ENCODE data around the gene NSRP1. TPM values are rescaled to one million over a fixed set of nuclear protein-coding genes. Genes with fewer than 3 reads are reported as not detected.

NSRP1 gene
- polyA plus RNA-seq, 3 donors = 7.2 to 19.9 (median 11.7) TPM

- intact Hi-C loops (cut with micrococcal nuclease) = no loop called here
- H3K9me3 Mint-ChIP-seq = peaks cover 0 to 1% (median 0%) of the 10 kb centered on the region in 7 donors
Observed at GRCh38 chr17:30222721-30223175, 106.1 kb downstream of the NSRP1 start.

GRCh38 chr17:30224419-30224960 is 107.9 kb downstream of the NSRP1 start:
- TF ChIP-seq CTCF (IDR thresholded peaks at IDR 0.05) = no peak
- Mint-ChIP-seq H3K9me3 (peaks cover 0 to 2% (median 0%) of the 10 kb centered on the region in 7 donors), H3K27ac (no peak overlapping the region), H3K36me3 (no peaks in the 10 kb centered on the region), H3K4me1 (peaks cover 10% of the 10 kb centered on the region), H3K4me3 (no peak overlapping the region), H3K27me3 (ENCODE audit: low read depth in 3 of 3) (peaks cover 3 to 9% (median 5%) of the 10 kb centered on the region in 3 donors)
- H3K9me3 ChIP-seq (replicated peaks in 1 of 2; ENCODE audit: control insufficient read depth in 1 of 2, insufficient read depth in 1 of 2, low read length in 2 of 2) = no peaks in the 10 kb centered on the region
- no peaks in the 10 kb centered on the region for H3K27me3 ChIP-seq (ENCODE audit: control insufficient read depth in 2 of 2, insufficient read depth in 2 of 2, low read length in 2 of 2)
- 72% methylated on average over 3 of the region's 8 CpGs for WGBS (ENCODE audit: insufficient coverage)
- no peak overlapping the region for H2AFZ ChIP-seq (ENCODE audit: insufficient read depth, low read depth, low read length, poor library complexity, severe bottlenecking)
- no peak overlapping the region for H3K4me3 ChIP-seq (replicated peaks in 1 of 3; ENCODE audit: low read depth in 2 of 3, low read length in 3 of 3)
- peaks cover 0 to 8% of the 10 kb centered on the region in 2 donors for H3K4me1 ChIP-seq (ENCODE audit: control insufficient read depth in 1 of 2, insufficient read depth in 2 of 2, low read length in 2 of 2)
- H3K4me2 ChIP-seq (replicated peaks; ENCODE audit: extremely low read depth, low read length, poor library complexity, severe bottlenecking) = no peak overlapping the region
- H3K36me3 ChIP-seq (replicated peaks in 1 of 2; ENCODE audit: control insufficient read depth in 1 of 2, insufficient read depth in 2 of 2, low read length in 2 of 2) = no peaks in the 10 kb centered on the region
- no peak overlapping the region for H3K9ac ChIP-seq (ENCODE audit: insufficient read depth, low read length, poor library complexity, severe bottlenecking)
- DNase-seq = no peak
- H3K79me2 ChIP-seq (ENCODE audit: insufficient read depth, low read length) = no peaks in the 10 kb centered on the region
- intact Hi-C loops (cut with micrococcal nuclease) = no loop called here
- no peak overlapping the region for H3K27ac ChIP-seq (ENCODE audit: low read depth in 1 of 2, low read length in 2 of 2)
- no peaks in the 10 kb centered on the region for H4K20me1 ChIP-seq (ENCODE audit: insufficient read depth, low read length)

More at GRCh38 chr17:30222721-30223175, 106.1 kb downstream of the NSRP1 start:
- Histone ChIP-seq H3K4me2 (replicated peaks; ENCODE audit: extremely low read depth, low read length, poor library complexity, severe bottlenecking) (no peak overlapping the region), H3K27me3 (ENCODE audit: control insufficient read depth in 2 of 2, insufficient read depth in 2 of 2, low read length in 2 of 2) (no peaks in the 10 kb centered on the region), H3K4me1 (ENCODE audit: control insufficient read depth in 1 of 2, insufficient read depth in 2 of 2, low read length in 2 of 2) (peaks cover 0 to 1% of the 10 kb centered on the region in 2 donors), H3K79me2 (ENCODE audit: insufficient read depth, low read length) (no peaks in the 10 kb centered on the region), H3K4me3 (replicated peaks in 1 of 3; ENCODE audit: low read depth in 2 of 3, low read length in 3 of 3) (no peak overlapping the region), H2AFZ (ENCODE audit: insufficient read depth, low read depth, low read length, poor library complexity, severe bottlenecking) (no peak overlapping the region), H4K20me1 (ENCODE audit: insufficient read depth, low read length) (no peaks in the 10 kb centered on the region), H3K9me3 (replicated peaks in 1 of 2; ENCODE audit: control insufficient read depth in 1 of 2, insufficient read depth in 1 of 2, low read length in 2 of 2) (no peaks in the 10 kb centered on the region), H3K27ac (ENCODE audit: low read depth in 1 of 2, low read length in 2 of 2) (no peak overlapping the region), H3K9ac (ENCODE audit: insufficient read depth, low read length, poor library complexity, severe bottlenecking) (no peak overlapping the region), H3K36me3 (replicated peaks in 1 of 2; ENCODE audit: control insufficient read depth in 1 of 2, insufficient read depth in 2 of 2, low read length in 2 of 2) (no peaks in the 10 kb centered on the region)
- peaks cover 5 to 9% (median 7%) of the 10 kb centered on the region in 3 donors for H3K27me3 Mint-ChIP-seq (ENCODE audit: low read depth in 3 of 3)
- peaks cover under 1% of the 10 kb centered on the region for H3K4me1 Mint-ChIP-seq
- no peak for TF ChIP-seq CTCF (IDR thresholded peaks at IDR 0.05)
- H3K27ac Mint-ChIP-seq = no peak overlapping the region
- WGBS (ENCODE audit: insufficient coverage) = 90% methylated on average over 10 of the region's 13 CpGs
- DNase-seq = no peak
- no peak overlapping the region for H3K4me3 Mint-ChIP-seq
- H3K36me3 Mint-ChIP-seq = no peaks in the 10 kb centered on the region

Measured in CD14-positive monocyte (primary cell).